Activated naive CD4-positive, alpha-beta T cell treated with anti-CD3 and anti-CD28 coated beads, Interleukin-2, amount 50 U/mL, for 72 hours (primary cell): ENCODE results near the gene FAM131C. TPM values are rescaled to one million over a fixed set of nuclear protein-coding genes. Genes with fewer than 3 reads are reported as not detected.

Experiments used
- ATAC-seq, 2 donors: fragments of 150-1000 bp; cut with Tn5 transposase; 2 replicates each; pipeline ENCODE4 v1.10.0; 2021; ENCODE audit warnings: mild to moderate bottlenecking in 2 of 2, moderate library complexity in 2 of 2
- DNase-seq, 2 donors: peaks; one replicate each; pipeline ENCODE4 v3.0.0; 2021 to 2022; ENCODE audit warnings: low spot score in 2 of 2
- H3K27ac Mint-ChIP-seq, 2 donors: one replicate each; pipeline ENCODE4 v1.8.0; 2022; ENCODE audit warnings: mild to moderate bottlenecking in 2 of 2, mixed read lengths in 2 of 2
- H3K36me3 Mint-ChIP-seq, 2 donors: one replicate each; pipeline ENCODE4 v1.8.0; 2022; ENCODE audit warnings: mixed read lengths in 2 of 2
- H3K9me3 Mint-ChIP-seq, 2 donors: one replicate each; pipeline ENCODE4 v1.8.0; 2022; ENCODE audit warnings: mixed read lengths in 2 of 2
- total RNA-seq, 2 donors: library from RNA; stranded (reverse); gene quantifications; one replicate each; pipeline ENCODE4 v1.2.3, GENCODE V29; 2022

FAM131C gene
- total RNA-seq, 2 donors from 2014 or later: 1.2 TPM; not detected in 1

DNA sequence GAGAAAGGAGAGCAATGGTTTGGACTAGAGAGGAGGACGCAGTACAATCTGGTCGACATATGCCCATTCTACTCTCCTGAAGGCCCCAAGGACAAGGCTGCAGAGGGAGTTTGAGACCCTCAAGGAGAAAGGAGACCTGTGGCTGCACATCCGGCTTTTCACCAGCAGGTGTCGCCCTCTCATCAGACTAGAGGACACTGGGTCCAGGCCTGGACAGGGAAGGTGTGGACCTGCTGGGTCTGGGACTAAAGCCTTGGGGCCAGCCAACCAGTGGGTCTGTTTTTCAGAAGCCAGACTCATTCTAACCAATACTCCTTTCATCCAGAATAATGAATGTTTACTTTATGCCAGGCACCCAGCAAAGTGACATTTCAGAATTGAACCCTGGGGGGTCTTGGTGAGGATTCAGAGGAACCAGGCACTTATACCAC, 64.4 kb downstream of the FAM131C start:
- ATAC-seq (peak; percentile 53 to 67), DNase-seq (peak; percentile 71 to 82)
- Mint-ChIP-seq H3K36me3 (no peaks in the 10 kb centered on the region), H3K9me3 (no peaks in the 10 kb centered on the region), H3K27ac (no peak overlapping the region)

Other genes with a start within 250 kb of the FAM131C start
- 10 to 100 TPM; 52.1 to 63.4 TPM for gene SPEN, start 225.9 kb downstream of the FAM131C start, total RNA-seq
- gene ZBTB17, start 97.5 kb downstream of the FAM131C start, total RNA-seq: 10 to 100 TPM; 44.7 to 54.9 TPM
- gene SRARP, start 69.4 kb downstream of the FAM131C start, total RNA-seq: not detected
- not detected for gene HSPB7, start 55.6 kb downstream of the FAM131C start, total RNA-seq
- gene CLCNKA, start 51.6 kb downstream of the FAM131C start, total RNA-seq: under 1 TPM in 1 of 2 donors, not detected in 1; 0.37 TPM
- gene CLCNKB, start 29.9 kb downstream of the FAM131C start, total RNA-seq: not detected
- under 1 TPM; 0.07 to 0.16 TPM for gene EPHA2, start 82.4 kb upstream of the FAM131C start, total RNA-seq
- gene ARHGEF19, start 139.0 kb upstream of the FAM131C start, total RNA-seq: 10 to 100 TPM in 1 of 2 donors, 1 to 10 TPM in 1; 8.4 to 10.1 TPM
- 1 to 10 TPM; 3.0 to 4.2 TPM for gene CPLANE2, start 163.5 kb upstream of the FAM131C start, total RNA-seq